ENCODE data around the gene KRT1. TPM values are rescaled to one million over a fixed set of nuclear protein-coding genes. Genes with fewer than 3 reads are reported as not detected.
"Not testable (repeated sequence)": the region's sequence is repeated elsewhere in the genome, so short reads cannot be mapped to it uniquely, and the experiment has no call there.

The KRT1 gene
- total and polyA plus RNA-seq, 7 donors, result not detected

DNA sequence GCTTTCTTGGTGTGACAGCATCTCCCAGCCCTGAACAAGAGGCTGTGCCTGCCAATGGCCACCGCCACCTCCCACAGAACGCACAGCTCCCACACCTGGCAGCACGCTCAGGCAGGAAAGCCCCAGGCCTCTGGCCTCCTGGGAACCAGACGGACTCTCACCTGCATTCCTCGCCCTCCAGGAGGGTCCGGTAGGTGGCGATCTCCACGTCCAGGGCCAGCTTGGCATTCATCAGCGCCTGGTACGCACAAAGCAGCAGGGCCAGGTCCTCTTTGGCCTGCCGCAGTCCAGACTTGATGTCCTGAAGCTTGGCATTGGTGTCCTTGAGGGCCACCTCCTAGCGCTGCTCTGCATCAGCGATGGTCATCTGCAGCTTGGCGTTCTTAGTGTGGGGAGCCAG is 35.2 kb upstream of the KRT1 start:
- Histone ChIP-seq H3K36me3 (no peaks in the 10 kb centered on the region), H3K4me3 (no peak overlapping the region), H3K4me1 (peaks cover 0 to 10% (median 8%) of the 10 kb centered on the region in 4 donors), H3K9me3 (no peaks in the 10 kb centered on the region), H3K27me3 (peaks cover 12 to 48% (median 32%) of the 10 kb centered on the region in 3 donors), H3K27ac (no peak overlapping the region)
- WGBS, 2 donors, result 50 to 71% methylated on average over 14 of the region's 14 CpGs
- TF ChIP-seq POLR2A (IDR thresholded peaks at IDR 0.05) (no peak), EP300 (IDR thresholded peaks at IDR 0.05) (no peak), POLR2AphosphoS5 (IDR thresholded peaks at IDR 0.05) (no peak), CTCF (IDR thresholded peaks at IDR 0.05) (no peak)
- intact Hi-C loops (cut with DNase I), result no loop called here
- DNase-seq, result no peak

GRCh38 chr12:52714887-52715281 is 34.7 kb upstream of the KRT1 start:
- no peak for DNase-seq
- Histone ChIP-seq H3K27me3 (peaks cover 12 to 48% (median 32%) of the 10 kb centered on the region in 3 donors), H3K4me1 (peaks cover 0 to 10% (median 8%) of the 10 kb centered on the region in 4 donors), H3K27ac (no peak overlapping the region), H3K4me3 (no peak overlapping the region), H3K9me3 (no peaks in the 10 kb centered on the region), H3K36me3 (no peaks in the 10 kb centered on the region)
- intact Hi-C loops (cut with DNase I), result no loop called here
- WGBS, 2 donors, result 50 to 73% methylated on average over 4 of the region's 4 CpGs
- TF ChIP-seq CTCF (IDR thresholded peaks at IDR 0.05), result no peak
- TF ChIP-seq POLR2A (IDR thresholded peaks at IDR 0.05), result no peak
- no peak for TF ChIP-seq POLR2AphosphoS5 (IDR thresholded peaks at IDR 0.05)
- no peak for TF ChIP-seq EP300 (IDR thresholded peaks at IDR 0.05)

DNA sequence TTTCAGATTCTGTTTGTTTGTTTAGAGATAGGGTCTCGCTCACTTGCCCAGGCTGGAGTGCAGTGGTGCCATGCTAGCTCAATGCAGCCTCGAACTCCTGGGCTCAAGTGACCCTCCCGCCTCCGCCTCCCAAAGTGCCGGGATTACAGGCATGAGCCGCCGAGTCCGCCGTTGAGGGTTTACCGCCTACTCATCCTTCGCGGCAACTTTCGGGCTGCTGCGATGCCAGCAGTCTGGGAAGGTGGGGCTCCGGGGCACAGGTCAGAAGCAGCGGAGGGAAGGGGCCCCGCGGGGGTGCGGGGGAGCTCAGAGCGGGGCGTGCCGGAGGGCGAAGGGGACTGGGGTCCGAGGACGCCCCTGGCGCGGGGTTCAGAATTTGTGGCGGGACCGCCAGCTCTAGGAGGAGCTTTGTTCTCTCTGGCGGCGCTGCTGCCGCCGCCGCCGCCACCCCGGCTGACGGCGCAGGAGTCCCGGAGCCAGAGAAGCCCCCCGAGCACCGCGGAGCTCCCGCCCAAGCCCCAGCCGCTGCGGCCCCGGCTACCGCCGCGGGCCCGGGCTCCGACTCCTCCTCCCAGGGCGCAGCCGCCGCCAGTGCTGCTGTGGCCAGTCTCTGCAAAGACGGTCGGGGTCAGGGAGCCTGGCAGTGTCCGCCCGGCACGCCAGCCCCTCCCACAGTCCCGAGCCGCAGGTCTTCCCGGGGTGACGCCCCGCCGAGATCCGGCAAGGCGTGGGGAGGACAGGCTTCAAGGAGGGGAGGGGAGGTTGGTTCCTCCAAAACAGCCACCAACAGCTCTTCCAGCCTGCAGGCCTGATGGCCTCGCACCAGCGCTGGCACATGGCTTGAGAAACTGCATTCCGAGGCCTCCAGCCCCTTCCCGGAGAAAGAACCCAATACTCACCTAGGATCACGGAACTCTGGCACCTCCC is 34.0 kb upstream of the KRT1 start:
- 6% methylated on average over 72 of the region's 72 CpGs for WGBS, 2 donors
- no peaks in the 10 kb centered on the region for H3K9me3 ChIP-seq
- TF ChIP-seq POLR2AphosphoS5 (IDR thresholded peaks at IDR 0.05), result no peak
- TF ChIP-seq POLR2A (IDR thresholded peaks at IDR 0.05), result no peak
- TF ChIP-seq EP300 (IDR thresholded peaks at IDR 0.05), result no peak
- no peak for TF ChIP-seq CTCF (IDR thresholded peaks at IDR 0.05)

DNA sequence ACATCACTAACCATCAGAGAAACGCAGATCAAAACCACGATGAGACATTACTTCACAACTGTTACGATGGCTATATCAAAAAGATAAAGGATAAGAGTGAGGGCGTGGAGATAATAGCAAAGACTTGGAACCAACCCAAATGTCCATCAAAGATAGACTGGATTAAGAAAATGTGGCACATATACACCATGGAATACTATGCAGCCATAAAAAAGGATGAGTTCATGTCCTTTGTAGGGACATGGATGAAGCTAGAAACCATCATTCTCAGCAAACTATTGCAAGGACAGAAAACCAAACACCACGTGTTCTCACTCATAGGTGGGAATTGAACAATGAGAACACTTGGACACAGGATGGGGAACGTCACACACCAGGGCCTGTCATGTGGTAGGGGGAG is 31.9 kb upstream of the KRT1 start:
- intact Hi-C loops (cut with DNase I); H3K27ac ChIP-seq; DNase-seq; H3K9me3 ChIP-seq; H3K4me1 ChIP-seq; H3K36me3 ChIP-seq; H3K4me3 ChIP-seq: not testable (repeated sequence)
- WGBS, 2 donors, result 72 to 87% methylated on average over 6 of the region's 6 CpGs
- peaks cover 12 to 48% (median 32%) of the 10 kb centered on the region in 3 donors for H3K27me3 ChIP-seq

More for the DNA sequence above, 34.0 kb upstream of the KRT1 start:
- Histone ChIP-seq H3K27ac (no peak overlapping the region), H3K27me3 (peaks cover 12 to 48% (median 32%) of the 10 kb centered on the region in 3 donors), H3K36me3 (no peaks in the 10 kb centered on the region), H3K4me1 (peaks cover 0 to 10% (median 8%) of the 10 kb centered on the region in 4 donors), H3K4me3 (peak overlapping the region in 2 of 4 donors; percentile 25 to 26)
- intact Hi-C loops (cut with DNase I), result no loop called here
- DNase-seq, result no peak

GRCh38 chr12:52710730-52711129 is 30.5 kb upstream of the KRT1 start:
- no peak for DNase-seq
- intact Hi-C loops (cut with DNase I), result no loop called here
- no peak overlapping the region for H3K4me3 ChIP-seq
- peaks cover 12 to 39% (median 32%) of the 10 kb centered on the region in 3 donors for H3K27me3 ChIP-seq
- no peaks in the 10 kb centered on the region for H3K9me3 ChIP-seq
- TF ChIP-seq CTCF (IDR thresholded peaks at IDR 0.05), result no peak
- TF ChIP-seq POLR2AphosphoS5 (IDR thresholded peaks at IDR 0.05), result no peak
- TF ChIP-seq EP300 (IDR thresholded peaks at IDR 0.05), result no peak
- no peak for TF ChIP-seq POLR2A (IDR thresholded peaks at IDR 0.05)
- H3K4me1 ChIP-seq, result peaks cover 0 to 10% (median 8%) of the 10 kb centered on the region in 4 donors
- no peak overlapping the region for H3K27ac ChIP-seq
- 91 to 93% methylated on average over 1 of the region's 1 CpG for WGBS, 2 donors
- H3K36me3 ChIP-seq, result no peaks in the 10 kb centered on the region
